ENCODE results near the gene STRN. TPM values are rescaled to one million over a fixed set of nuclear protein-coding genes. Genes with fewer than 3 reads are reported as not detected.
"Not testable (repeated sequence)": the region's sequence is repeated elsewhere in the genome, so short reads cannot be mapped to it uniquely, and the experiment has no call there.

STRN gene
- polyA plus RNA-seq, 6 donors from 2014 or later, result 4.3 to 14.7 (median 11.2) TPM

GRCh38 chr2:36919041-36919837 is 47.1 kb downstream of the STRN start:
- H3K27ac Mint-ChIP-seq, result peak overlapping the region in 4 of 6 donors; percentile 70 to 81 (median 80)
- peaks cover 9 to 20% (median 15%) of the 10 kb centered on the region in 3 donors for H3K4me1 Mint-ChIP-seq
- peaks cover 0 to 6% of the 10 kb centered on the region in 2 donors for H3K36me3 Mint-ChIP-seq
- no peaks in the 10 kb centered on the region for H3K9me3 Mint-ChIP-seq
- DNase-seq (no peak), ATAC-seq (ENCODE audit: low read depth in 2 of 2) (no peak)
- H3K4me3 Mint-ChIP-seq, result no peak overlapping the region
- no peaks in the 10 kb centered on the region for H3K27me3 Mint-ChIP-seq

DNA sequence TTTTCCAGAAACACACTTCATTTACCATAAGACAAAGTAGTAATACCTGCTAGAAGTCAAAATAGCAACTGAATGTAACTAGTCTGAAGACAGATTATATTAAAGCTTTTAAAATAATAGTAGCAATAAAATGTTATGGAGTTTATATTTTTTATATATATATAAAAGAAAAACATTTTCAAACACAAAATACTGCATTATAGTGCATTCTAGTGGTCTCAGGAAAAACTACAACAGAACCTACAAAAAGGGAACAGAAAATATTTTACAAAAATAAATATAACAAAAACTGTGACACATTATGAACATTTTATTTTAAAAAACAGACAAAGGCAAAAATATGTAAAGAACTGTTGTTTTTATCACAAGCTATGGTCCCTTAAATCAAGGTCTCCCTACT is 48.0 kb downstream of the STRN start:
- DNase-seq (no peak), ATAC-seq (ENCODE audit: low read depth in 2 of 2) (no peak)
- no peak overlapping the region for H3K27ac Mint-ChIP-seq
- peaks cover 0 to under 1% of the 10 kb centered on the region in 2 donors for H3K36me3 Mint-ChIP-seq
- H3K27me3 Mint-ChIP-seq, result no peaks in the 10 kb centered on the region
- H3K9me3 Mint-ChIP-seq, result no peaks in the 10 kb centered on the region
- no peak overlapping the region for H3K4me3 Mint-ChIP-seq
- H3K4me1 Mint-ChIP-seq, result peaks cover 9 to 20% (median 15%) of the 10 kb centered on the region in 3 donors

- ATAC-seq (ENCODE audit: low read depth in 2 of 2) (no peak), DNase-seq (no peak)
- H3K9me3 Mint-ChIP-seq, result no peaks in the 10 kb centered on the region
- no peaks in the 10 kb centered on the region for H3K27me3 Mint-ChIP-seq
- no peaks in the 10 kb centered on the region for H3K36me3 Mint-ChIP-seq
- H3K4me3 Mint-ChIP-seq, result no peak overlapping the region
- peak overlapping the region in 1 of 6 donors; percentile 38 for H3K27ac Mint-ChIP-seq
- H3K4me1 Mint-ChIP-seq, result peaks cover 0 to 10% (median 4%) of the 10 kb centered on the region in 3 donors
Measured at GRCh38 chr2:36915627-36916026, 50.7 kb downstream of the STRN start.

DNA sequence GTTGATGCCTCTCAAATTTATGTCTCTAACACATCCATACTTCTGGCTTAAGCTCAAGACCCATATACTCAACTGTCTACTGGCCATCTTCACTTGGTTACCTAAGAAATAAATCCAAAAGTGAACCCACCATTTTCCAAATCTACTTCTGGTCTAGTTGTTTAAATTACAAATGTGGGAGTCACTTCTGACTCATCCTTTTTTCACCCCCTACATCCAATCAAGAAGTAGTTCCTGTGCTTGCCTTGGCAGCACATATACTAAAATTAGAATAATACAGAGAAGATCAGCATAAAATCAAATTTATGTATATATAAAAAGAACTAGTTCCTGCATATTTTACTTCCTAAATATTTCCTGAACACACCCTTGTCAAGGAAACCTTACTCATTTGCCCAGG is 53.6 kb downstream of the STRN start:
- Mint-ChIP-seq H3K4me3 (no peak overlapping the region), H3K27ac (no peak overlapping the region), H3K36me3 (no peaks in the 10 kb centered on the region), H3K9me3 (no peaks in the 10 kb centered on the region), H3K4me1 (peaks cover 2 to 6% (median 6%) of the 10 kb centered on the region in 3 donors), H3K27me3 (no peaks in the 10 kb centered on the region)
- DNase-seq (no peak), ATAC-seq (ENCODE audit: low read depth in 2 of 2) (no peak)

- Mint-ChIP-seq H3K27me3 (no peaks in the 10 kb centered on the region), H3K36me3 (no peaks in the 10 kb centered on the region), H3K4me3 (no peak overlapping the region), H3K27ac (no peak overlapping the region), H3K9me3 (no peaks in the 10 kb centered on the region), H3K4me1 (peaks cover 2 to 6% (median 6%) of the 10 kb centered on the region in 3 donors)
- DNase-seq (no peak), ATAC-seq (ENCODE audit: low read depth in 2 of 2) (no peak)
Measured at GRCh38 chr2:36911012-36911411, 55.3 kb downstream of the STRN start.

DNA sequence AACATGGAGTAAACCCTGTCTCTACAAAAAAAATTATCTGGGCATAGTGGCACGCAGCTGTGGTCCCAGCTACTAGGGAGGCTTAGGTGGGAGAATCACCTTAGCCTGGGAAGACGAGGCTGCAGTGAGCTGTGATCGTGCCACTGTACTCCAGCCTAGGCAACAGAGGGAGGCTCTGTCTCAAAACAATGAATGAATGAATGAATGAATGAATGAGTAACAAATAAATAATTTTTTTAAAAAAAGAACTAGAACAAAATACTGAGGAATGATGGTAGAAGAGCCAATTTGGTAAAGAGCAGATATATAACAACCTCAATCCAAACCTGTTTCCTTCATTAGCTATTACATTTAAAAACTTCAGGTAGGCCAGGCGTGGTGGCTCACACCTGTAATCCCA is 60.1 kb downstream of the STRN start:
- Mint-ChIP-seq H3K4me3 (no peak overlapping the region), H3K36me3 (no peaks in the 10 kb centered on the region), H3K27ac (peak overlapping the region in 2 of 6 donors; percentile 24 to 76), H3K27me3 (no peaks in the 10 kb centered on the region), H3K9me3 (no peaks in the 10 kb centered on the region), H3K4me1 (peaks cover 0 to 6% (median 6%) of the 10 kb centered on the region in 3 donors)
- ATAC-seq (ENCODE audit: low read depth in 2 of 2), result no peak
- no peak for DNase-seq

GRCh38 chr2:36904636-36905035 is 61.7 kb downstream of the STRN start:
- no peaks in the 10 kb centered on the region for H3K27me3 Mint-ChIP-seq
- peaks cover 1 to 5% of the 10 kb centered on the region in 2 donors for H3K36me3 Mint-ChIP-seq
- no peak overlapping the region for H3K27ac Mint-ChIP-seq
- no peak overlapping the region for H3K4me3 Mint-ChIP-seq
- ATAC-seq (ENCODE audit: low read depth in 2 of 2), result no peak
- H3K4me1 Mint-ChIP-seq, result peaks cover 0 to 5% (median 5%) of the 10 kb centered on the region in 3 donors
- no peak for DNase-seq
- H3K9me3 Mint-ChIP-seq, result no peaks in the 10 kb centered on the region

DNA sequence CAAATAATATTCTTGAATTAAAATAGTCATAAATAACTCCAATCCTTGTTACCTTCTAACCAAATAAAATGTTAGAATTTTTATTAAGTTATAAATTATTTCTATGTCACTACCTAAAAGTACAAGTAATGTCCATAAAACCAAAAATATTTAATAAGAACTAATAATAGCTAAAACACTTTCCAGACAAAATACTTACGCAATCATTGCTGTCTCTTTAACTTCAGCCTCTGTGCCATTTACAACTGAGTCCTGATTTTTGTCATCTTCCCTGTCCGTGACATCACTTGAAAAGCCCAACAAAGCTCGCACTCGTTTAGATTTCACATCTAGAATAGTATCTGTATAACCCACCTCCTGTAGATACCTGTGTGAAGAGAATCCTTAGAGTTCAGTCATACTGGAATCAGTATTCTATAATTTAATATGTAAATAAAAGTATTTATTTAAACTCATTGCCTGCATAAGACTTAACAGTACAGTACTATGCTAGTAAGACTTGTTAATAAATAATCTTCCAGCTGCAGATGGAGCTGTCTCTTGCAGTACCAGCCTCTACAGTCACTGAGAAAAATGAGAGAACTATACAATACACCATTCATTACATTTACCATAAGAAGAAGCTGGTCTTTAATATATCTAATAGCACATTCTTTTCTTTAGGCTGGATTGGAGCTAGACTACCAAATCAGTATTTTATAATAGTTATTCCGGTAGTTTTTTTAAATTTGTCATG is 63.8 kb downstream of the STRN start:
- ATAC-seq (ENCODE audit: low read depth in 2 of 2), result no peak

DNA sequence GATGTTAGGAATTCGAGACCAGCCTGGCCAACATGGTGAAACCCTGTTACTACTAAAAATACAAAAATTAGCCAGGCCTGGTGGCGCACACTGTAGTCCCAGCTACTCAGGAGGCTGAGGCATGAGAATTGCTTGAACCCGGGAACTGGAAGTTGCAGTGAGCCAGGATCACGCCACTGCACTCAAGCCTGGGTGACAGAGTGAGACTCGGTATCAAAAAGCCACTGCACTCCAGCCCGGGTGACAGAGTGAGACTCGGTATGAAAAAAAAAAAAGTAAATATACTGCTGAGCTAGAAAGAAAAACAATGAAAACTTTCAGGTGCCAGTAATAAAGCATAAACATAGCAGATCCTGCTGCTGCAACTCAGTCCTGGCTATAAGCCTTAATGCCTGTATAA is 73.5 kb downstream of the STRN start:
- Mint-ChIP-seq H3K9me3 (no peaks in the 10 kb centered on the region), H3K27ac (no peak overlapping the region), H3K36me3 (peaks cover 14 to 26% of the 10 kb centered on the region in 2 donors), H3K27me3 (no peaks in the 10 kb centered on the region), H3K4me1 (peaks cover 0 to 4% (median 0%) of the 10 kb centered on the region in 3 donors), H3K4me3 (no peak overlapping the region)
- DNase-seq (no peak), ATAC-seq (ENCODE audit: low read depth in 2 of 2) (no peak)

More for the DNA sequence above, 63.8 kb downstream of the STRN start:
- Mint-ChIP-seq H3K27ac (no peak overlapping the region), H3K9me3 (no peaks in the 10 kb centered on the region), H3K27me3 (no peaks in the 10 kb centered on the region), H3K36me3 (peaks cover 5 to 15% of the 10 kb centered on the region in 2 donors), H3K4me3 (no peak overlapping the region), H3K4me1 (peaks cover 0 to 5% (median 0%) of the 10 kb centered on the region in 3 donors)
- DNase-seq, result no peak

DNA sequence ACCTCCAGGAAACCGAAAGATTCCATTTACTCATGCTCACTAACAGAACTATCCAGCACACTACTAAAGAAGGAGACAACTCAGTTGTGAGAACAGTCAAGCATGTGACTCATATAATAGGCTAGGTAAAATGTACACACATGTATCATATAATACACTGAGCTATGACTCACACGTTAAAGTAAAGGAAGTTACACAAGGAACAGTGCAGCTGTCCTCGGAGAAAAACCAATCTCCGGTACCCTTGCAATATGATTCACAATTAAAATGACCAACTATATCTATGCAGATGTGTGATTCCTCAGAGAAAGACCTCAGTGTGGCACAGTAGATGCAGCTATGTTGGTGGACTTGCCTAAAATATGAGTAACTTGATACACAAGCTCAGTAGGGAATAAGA is 76.5 kb downstream of the STRN start:
- H3K27me3 Mint-ChIP-seq, result no peaks in the 10 kb centered on the region
- no peak overlapping the region for H3K27ac Mint-ChIP-seq
- no peaks in the 10 kb centered on the region for H3K9me3 Mint-ChIP-seq
- no peak for DNase-seq
- no peak overlapping the region for H3K4me3 Mint-ChIP-seq
- peaks cover 14 to 18% of the 10 kb centered on the region in 2 donors for H3K36me3 Mint-ChIP-seq
- no peak for ATAC-seq (ENCODE audit: low read depth in 2 of 2)
- H3K4me1 Mint-ChIP-seq, result peaks cover 0 to 4% (median 0%) of the 10 kb centered on the region in 3 donors

DNA sequence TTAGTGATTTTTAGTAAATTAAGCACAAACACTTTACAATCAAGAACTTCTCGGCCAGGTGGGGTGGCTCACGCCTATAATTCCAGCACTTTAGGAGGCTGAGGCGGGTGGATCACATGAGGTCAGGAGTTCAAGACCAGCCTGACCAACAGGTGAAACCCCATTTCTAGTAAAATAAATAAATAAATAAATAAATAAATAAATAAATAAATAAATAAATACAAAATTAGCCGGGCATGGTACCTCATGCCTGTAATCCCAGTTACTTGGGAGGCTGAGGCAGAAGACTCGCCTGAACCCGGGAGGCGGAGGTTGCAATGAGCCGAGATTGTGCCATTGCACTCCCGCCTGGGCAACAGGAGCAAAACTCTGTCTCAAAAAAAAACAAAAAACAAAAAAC is 79.2 kb downstream of the STRN start:
- not testable (repeated sequence) for H3K27ac Mint-ChIP-seq; H3K4me3 Mint-ChIP-seq; H3K27me3 Mint-ChIP-seq; ATAC-seq (ENCODE audit: low read depth in 2 of 2); H3K9me3 Mint-ChIP-seq; DNase-seq; H3K4me1 Mint-ChIP-seq
- peaks cover 14 to 16% of the 10 kb centered on the region in 2 donors for H3K36me3 Mint-ChIP-seq

GRCh38 chr2:36886664-36887063 is 79.7 kb downstream of the STRN start:
- DNase-seq (no peak), ATAC-seq (ENCODE audit: low read depth in 2 of 2) (no peak)
- Mint-ChIP-seq H3K4me1 (peaks cover 0 to 4% (median 0%) of the 10 kb centered on the region in 3 donors), H3K36me3 (peaks cover 14 to 18% of the 10 kb centered on the region in 2 donors), H3K27ac (no peak overlapping the region), H3K9me3 (no peaks in the 10 kb centered on the region), H3K27me3 (no peaks in the 10 kb centered on the region), H3K4me3 (no peak overlapping the region)

DNA sequence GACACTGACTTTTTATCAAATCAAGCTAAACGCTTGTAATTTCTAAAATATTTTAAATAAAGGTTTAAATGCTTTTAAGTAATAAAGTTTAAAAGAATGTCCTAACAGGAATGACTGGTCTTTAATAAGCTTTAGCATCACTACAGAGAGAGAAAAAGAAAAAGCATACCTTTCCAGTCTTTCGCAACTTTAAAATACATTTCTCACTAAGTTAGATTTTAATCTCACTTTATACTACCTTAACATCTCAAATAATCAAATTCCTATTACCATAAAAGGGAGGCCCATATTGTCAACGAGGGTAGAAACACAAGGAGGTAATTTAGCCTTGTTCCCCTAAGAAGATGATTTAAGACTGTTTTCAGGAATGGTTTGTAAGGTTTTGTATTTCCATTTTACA is 80.7 kb downstream of the STRN start:
- Mint-ChIP-seq H3K4me3 (no peak overlapping the region), H3K4me1 (peaks cover 0 to 4% (median 0%) of the 10 kb centered on the region in 3 donors), H3K9me3 (no peaks in the 10 kb centered on the region), H3K27me3 (no peaks in the 10 kb centered on the region), H3K27ac (no peak overlapping the region), H3K36me3 (peaks cover 14 to 21% of the 10 kb centered on the region in 2 donors)
- ATAC-seq (ENCODE audit: low read depth in 2 of 2) (no peak), DNase-seq (no peak)

DNA sequence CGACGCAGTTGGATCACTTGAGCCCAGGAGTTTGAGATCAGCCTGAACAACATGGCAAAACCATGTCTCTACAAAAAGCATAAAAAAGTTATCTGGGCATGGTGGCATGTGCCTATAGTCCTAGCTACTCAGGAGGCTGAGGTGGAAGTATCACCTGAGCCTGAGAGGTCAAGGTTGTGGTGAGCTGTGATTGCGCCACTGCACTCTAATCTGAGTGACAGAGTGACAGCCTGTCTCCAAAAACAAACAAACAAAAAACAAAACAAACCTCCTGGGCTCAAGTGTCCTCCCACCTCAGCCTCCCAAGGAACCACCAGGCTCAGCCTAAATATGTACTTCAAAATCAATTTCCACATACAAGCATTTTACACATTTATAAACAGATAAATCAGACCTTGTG is 83.8 kb downstream of the STRN start:
- Mint-ChIP-seq H3K27me3 (no peaks in the 10 kb centered on the region), H3K9me3 (no peaks in the 10 kb centered on the region), H3K36me3 (peaks cover 0 to 15% of the 10 kb centered on the region in 2 donors), H3K27ac (no peak overlapping the region), H3K4me1 (no peaks in the 10 kb centered on the region), H3K4me3 (no peak overlapping the region)
- DNase-seq (no peak), ATAC-seq (ENCODE audit: low read depth in 2 of 2) (no peak)

Data from naive B cell (primary cell).